Measurements from ENCODE around the gene DAO.

DNA sequence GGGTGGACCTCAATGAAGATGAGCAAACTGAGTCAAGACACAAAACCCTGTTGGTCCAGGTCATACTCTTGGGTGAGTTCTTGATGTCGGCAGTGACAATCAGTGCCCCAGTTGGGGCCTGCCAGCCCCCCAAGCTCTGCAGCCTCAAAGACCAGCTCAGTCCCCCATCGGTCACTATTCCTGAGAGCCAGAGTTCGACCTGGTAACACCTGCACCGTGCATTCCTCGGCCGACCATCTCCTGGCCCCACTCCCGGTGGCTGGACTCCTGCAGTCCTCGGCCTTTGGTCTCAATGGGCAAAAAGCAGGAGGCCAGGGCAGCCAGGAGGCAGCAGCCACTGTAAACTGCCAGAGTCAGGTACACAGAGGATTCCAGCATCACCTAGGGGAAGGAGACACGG lies 32.5 kb downstream of the DAO start:
- TF ChIP-seq, protein P1, sequence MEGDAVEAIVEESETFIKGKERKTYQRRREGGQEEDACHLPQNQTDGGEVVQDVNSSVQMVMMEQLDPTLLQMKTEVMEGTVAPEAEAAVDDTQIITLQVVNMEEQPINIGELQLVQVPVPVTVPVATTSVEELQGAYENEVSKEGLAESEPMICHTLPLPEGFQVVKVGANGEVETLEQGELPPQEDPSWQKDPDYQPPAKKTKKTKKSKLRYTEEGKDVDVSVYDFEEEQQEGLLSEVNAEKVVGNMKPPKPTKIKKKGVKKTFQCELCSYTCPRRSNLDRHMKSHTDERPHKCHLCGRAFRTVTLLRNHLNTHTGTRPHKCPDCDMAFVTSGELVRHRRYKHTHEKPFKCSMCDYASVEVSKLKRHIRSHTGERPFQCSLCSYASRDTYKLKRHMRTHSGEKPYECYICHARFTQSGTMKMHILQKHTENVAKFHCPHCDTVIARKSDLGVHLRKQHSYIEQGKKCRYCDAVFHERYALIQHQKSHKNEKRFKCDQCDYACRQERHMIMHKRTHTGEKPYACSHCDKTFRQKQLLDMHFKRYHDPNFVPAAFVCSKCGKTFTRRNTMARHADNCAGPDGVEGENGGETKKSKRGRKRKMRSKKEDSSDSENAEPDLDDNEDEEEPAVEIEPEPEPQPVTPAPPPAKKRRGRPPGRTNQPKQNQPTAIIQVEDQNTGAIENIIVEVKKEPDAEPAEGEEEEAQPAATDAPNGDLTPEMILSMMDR (IDR thresholded peaks at IDR 0.05) = no peak
- TF ChIP-seq POLR2A (IDR thresholded peaks at IDR 0.05) = no peak
